OCI-LY1 (cell line): ENCODE measurements around the gene ZNF3.
A peak's percentile ranks its signal among the peaks of the same experiment; 100 is the strongest.

Source experiments
- H2AFZ ChIP-seq: fragments of 200-600 bp; sonication (generic), shearing (Covaris generic); 2 replicates; pipeline ENCODE4 v1.6.0; 2014; ENCODE audit warnings: antibody characterized with exemption, mild to moderate bottlenecking, low read length
- H3F3A ChIP-seq: fragments of 200-600 bp; sonication (generic), shearing (Covaris generic); 2 replicates; pipeline ENCODE4 v1.6.0; 2014; ENCODE audit warnings: mild to moderate bottlenecking, antibody characterized with exemption, low read length, moderate library complexity; ENCODE audit not compliant: insufficient read depth
- H3K27ac ChIP-seq: fragments of 200-600 bp; sonication (generic); 2 replicates; pipeline ENCODE4 v1.5.1; 2014; ENCODE audit warnings: low read length, mixed run types, mild to moderate bottlenecking, low read depth; ENCODE audit not compliant: poor library complexity, severe bottlenecking
- H3K27me3 ChIP-seq: fragments of 200-600 bp; sonication (generic); 2 replicates; pipeline ENCODE4 v1.6.0; 2014; ENCODE audit warnings: antibody characterized with exemption, mild to moderate bottlenecking, low read length, moderate library complexity; ENCODE audit not compliant: insufficient read depth
- H3K36me3 ChIP-seq: fragments of 200-600 bp; sonication (generic); 2 replicates; pipeline ENCODE4 v1.6.1; 2014; ENCODE audit warnings: mild to moderate bottlenecking, antibody characterized with exemption, low read length, moderate library complexity, mixed read lengths; ENCODE audit not compliant: insufficient read depth
- H3K4me1 ChIP-seq: fragments of 200-600 bp; sonication (generic); 2 replicates; pipeline ENCODE4 v1.5.1; 2014; ENCODE audit warnings: mild to moderate bottlenecking, low read length, moderate library complexity; ENCODE audit not compliant: insufficient read depth, severe bottlenecking
- H3K4me2 ChIP-seq: fragments of 200-600 bp; sonication (generic), shearing (Covaris generic); 2 replicates; pipeline ENCODE4 v1.6.1; 2014; ENCODE audit warnings: low read length
- H3K4me3 ChIP-seq: fragments of 200-600 bp; sonication (generic); 2 replicates; pipeline ENCODE4 v1.5.1; 2014; ENCODE audit warnings: low read length, low read depth, mild to moderate bottlenecking, mixed read lengths; ENCODE audit not compliant: poor library complexity, severe bottlenecking
- H3K79me2 ChIP-seq: fragments of 200-600 bp; shearing (Covaris generic); 2 replicates; pipeline ENCODE4 v1.6.1; 2016; ENCODE audit warnings: mixed run types, low read length, mixed read lengths; ENCODE audit not compliant: insufficient read depth
- H3K9ac ChIP-seq: fragments of 200-600 bp; sonication (generic), shearing (Covaris generic); 2 replicates; pipeline ENCODE4 v1.6.1; 2014; ENCODE audit warnings: mild to moderate bottlenecking, low read length, mixed read lengths
- H3K9me2 ChIP-seq: fragments of 200-600 bp; sonication (generic), shearing (Covaris generic); 2 replicates; pipeline ENCODE4 v1.6.1; 2014; ENCODE audit warnings: low read depth, mild to moderate bottlenecking, low read length, mixed read lengths
- H3K9me3 ChIP-seq: fragments of 200-600 bp; shearing (Covaris generic); 2 replicates; pipeline ENCODE4 v1.6.1; 2014; ENCODE audit warnings: low read length, mixed read lengths
- H4K20me1 ChIP-seq: fragments of 200-600 bp; sonication (generic), shearing (Covaris generic); 2 replicates; pipeline ENCODE4 v1.6.0; 2016; ENCODE audit warnings: mild to moderate bottlenecking, low read length; ENCODE audit not compliant: insufficient read depth
- CTCF ChIP-seq: fragments of 200-600 bp; sonication (generic), shearing (Covaris generic); IDR thresholded peaks from 2 replicates; pipeline ENCODE4 v1.5.1; 2017; ENCODE audit warnings: mild to moderate bottlenecking, antibody characterized with exemption, low read length, moderate library complexity, mixed read lengths
- EZH2 ChIP-seq: fragments of 200-600 bp; sonication (generic), shearing (Covaris generic); IDR thresholded peaks from 2 replicates; pipeline ENCODE4 v1.8.0; 2017; ENCODE audit warnings: borderline replicate concordance, mixed run types, mild to moderate bottlenecking, antibody characterized with exemption, low read length, moderate library complexity, mixed read lengths

The ZNF3 gene

GRCh38 chr7:100102950-100103840, 21.7 kb upstream of the ZNF3 start:
- H3K9me3 ChIP-seq = no peaks in the 10 kb centered on the region
- no peak overlapping the region for H2AFZ ChIP-seq
- H4K20me1 ChIP-seq = no peaks in the 10 kb centered on the region
- H3K27me3 ChIP-seq = no peaks in the 10 kb centered on the region
- peak overlapping the region; percentile 67; the same call in 1 of the 2 replicates for H3K9ac ChIP-seq
- peaks cover 10% of the 10 kb centered on the region for H3K79me2 ChIP-seq
- H3F3A ChIP-seq = no peaks in the 10 kb centered on the region
- peaks cover 58% of the 10 kb centered on the region for H3K36me3 ChIP-seq
- peaks cover 24% of the 10 kb centered on the region for H3K4me1 ChIP-seq
- no peaks in the 10 kb centered on the region for H3K9me2 ChIP-seq
- TF ChIP-seq CTCF (no peak), EZH2 (no peak)
- peak overlapping the region; percentile 87 for H3K4me3 ChIP-seq
- peak overlapping the region; percentile 71 for H3K4me2 ChIP-seq
- H3K27ac ChIP-seq = peak overlapping the region; percentile 73

- Histone ChIP-seq H2AFZ (no peak within 1 kb of the TSS), H3K9me2 (no peaks in the 10 kb centered on the region), H3K27me3 (no peaks in the 10 kb centered on the region), H3K9ac (peak within 1 kb of the TSS; percentile 98), H3K4me3 (peak within 1 kb of the TSS; percentile 87), H3F3A (no peaks in the 10 kb centered on the region), H4K20me1 (no peaks in the 10 kb centered on the region), H3K4me2 (peak within 1 kb of the TSS; percentile 74), H3K36me3 (peaks cover 60% of the 10 kb centered on the region), H3K27ac (peak within 1 kb of the TSS; percentile 89), H3K9me3 (no peaks in the 10 kb centered on the region), H3K79me2 (peaks cover 10% of the 10 kb centered on the region), H3K4me1 (peaks cover 17% of the 10 kb centered on the region)
- TF ChIP-seq EZH2 (no peak), CTCF (no peak)
Observed at GRCh38 chr7:100101016-100101862, 19.7 kb upstream of the ZNF3 start, which contains the start of the genes AP4M1 and MCM7. AP4M1 (plus strand) TSS chr7:100101643; CDS start chr7:100101715, 72 bp downstream. MCM7 (minus strand) TSS chr7:100101397; CDS start chr7:100101294, 103 bp downstream.

- no peaks in the 10 kb centered on the region for H3K27me3 ChIP-seq
- no peaks in the 10 kb centered on the region for H3F3A ChIP-seq
- no peaks in the 10 kb centered on the region for H4K20me1 ChIP-seq
- H3K4me2 ChIP-seq = peak overlapping the region; percentile 74
- peak overlapping the region; percentile 89 for H3K27ac ChIP-seq
- peaks cover 60% of the 10 kb centered on the region for H3K36me3 ChIP-seq
- H2AFZ ChIP-seq = no peak overlapping the region
- H3K9me2 ChIP-seq = no peaks in the 10 kb centered on the region
- TF ChIP-seq EZH2 = no peak
- TF ChIP-seq CTCF = no peak
- H3K9ac ChIP-seq = peak overlapping the region; percentile 98
- peaks cover 10% of the 10 kb centered on the region for H3K79me2 ChIP-seq
- H3K9me3 ChIP-seq = no peaks in the 10 kb centered on the region
- peak overlapping the region; percentile 87 for H3K4me3 ChIP-seq
- H3K4me1 ChIP-seq = peaks cover 17% of the 10 kb centered on the region
Observed at GRCh38 chr7:100100420-100101015, 19.0 kb upstream of the ZNF3 start.
